ENCODE data around the gene LBX2.

The LBX2 gene

GRCh38 chr2:74525717-74526648 is 26.6 kb upstream of the LBX2 start, which contains the start of gene DQX1:
DQX1 (minus strand) TSS chr2:74526231; CDS start chr2:74525729, 502 bp downstream.
- peak; percentile 67 for DNase-seq

DNA sequence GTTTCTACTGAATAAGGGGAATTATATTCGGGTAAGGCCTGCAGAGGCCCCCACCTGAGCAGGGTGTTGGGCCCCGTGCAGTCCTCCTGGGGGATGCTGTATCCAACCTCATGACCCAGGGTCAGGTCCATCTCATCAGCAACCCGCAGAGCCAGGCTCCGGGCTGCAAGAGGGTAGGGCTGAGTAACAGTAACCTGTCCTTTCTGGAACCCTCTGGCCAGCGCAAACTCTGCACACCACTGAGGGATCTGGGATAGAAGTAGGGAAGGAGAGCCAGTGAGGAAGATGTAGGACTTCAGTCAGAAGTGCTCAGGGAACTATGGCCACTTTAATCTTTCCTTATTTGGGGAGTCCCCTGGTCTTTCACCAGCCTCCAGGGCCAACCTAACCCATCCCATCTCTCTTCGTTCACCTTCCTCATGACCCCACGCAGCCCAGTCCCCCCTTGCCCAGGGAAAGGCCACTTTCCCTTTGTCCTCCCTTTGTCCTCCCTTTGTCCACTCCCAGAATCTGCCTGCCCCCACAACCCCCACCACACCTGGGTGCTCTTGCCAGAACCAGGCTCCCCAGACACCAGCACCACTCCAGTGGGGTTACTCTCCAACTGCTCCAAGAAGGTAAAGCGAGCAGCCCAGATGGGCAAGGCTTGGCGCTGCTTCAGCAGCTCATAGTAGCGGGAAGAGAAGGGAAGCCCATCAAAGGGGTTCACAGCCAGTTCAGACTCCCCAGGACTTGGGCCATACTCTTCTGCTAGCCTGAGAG is 25.7 kb upstream of the LBX2 start:
- no peak for DNase-seq

DNA sequence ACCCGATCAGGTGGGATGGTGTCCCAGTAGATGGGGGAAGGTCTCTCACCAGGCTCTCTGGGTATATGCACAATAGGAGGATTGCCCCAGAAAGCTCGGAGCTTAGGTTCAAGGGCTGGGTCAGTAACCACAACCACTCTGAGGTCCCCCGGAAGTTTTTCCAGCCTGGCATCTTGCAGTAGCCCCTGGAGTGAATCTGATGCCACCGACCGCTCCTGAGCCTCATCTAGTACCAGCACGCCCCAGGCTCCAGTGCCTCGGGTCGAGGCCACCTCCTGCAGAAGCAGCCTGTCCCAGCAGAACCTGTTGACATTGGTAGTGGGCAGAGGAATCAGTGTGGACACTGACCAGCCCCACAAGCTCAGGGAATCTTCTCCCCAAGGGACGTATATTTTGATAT is 24.6 kb upstream of the LBX2 start:
- no peak for DNase-seq

GRCh38 chr2:74522516-74522915 is 23.1 kb upstream of the LBX2 start:
- DNase-seq = no peak

- no peak for DNase-seq
Measured at GRCh38 chr2:74516650-74517049, 17.2 kb upstream of the LBX2 start.

GRCh38 chr2:74515981-74516633 is 16.7 kb upstream of the LBX2 start:
- DNase-seq = peak; percentile 81

GRCh38 chr2:74515271-74515980 is 16.0 kb upstream of the LBX2 start:
- DNase-seq = no peak

- DNase-seq = no peak
Measured at GRCh38 chr2:74514368-74515270, 15.2 kb upstream of the LBX2 start, which contains the start of gene TLX2. TLX2 (plus strand) TSS chr2:74514450; CDS start chr2:74514807, 357 bp downstream.

GRCh38 chr2:74513605-74514367 is 14.4 kb upstream of the LBX2 start:
- no peak for DNase-seq

DNA sequence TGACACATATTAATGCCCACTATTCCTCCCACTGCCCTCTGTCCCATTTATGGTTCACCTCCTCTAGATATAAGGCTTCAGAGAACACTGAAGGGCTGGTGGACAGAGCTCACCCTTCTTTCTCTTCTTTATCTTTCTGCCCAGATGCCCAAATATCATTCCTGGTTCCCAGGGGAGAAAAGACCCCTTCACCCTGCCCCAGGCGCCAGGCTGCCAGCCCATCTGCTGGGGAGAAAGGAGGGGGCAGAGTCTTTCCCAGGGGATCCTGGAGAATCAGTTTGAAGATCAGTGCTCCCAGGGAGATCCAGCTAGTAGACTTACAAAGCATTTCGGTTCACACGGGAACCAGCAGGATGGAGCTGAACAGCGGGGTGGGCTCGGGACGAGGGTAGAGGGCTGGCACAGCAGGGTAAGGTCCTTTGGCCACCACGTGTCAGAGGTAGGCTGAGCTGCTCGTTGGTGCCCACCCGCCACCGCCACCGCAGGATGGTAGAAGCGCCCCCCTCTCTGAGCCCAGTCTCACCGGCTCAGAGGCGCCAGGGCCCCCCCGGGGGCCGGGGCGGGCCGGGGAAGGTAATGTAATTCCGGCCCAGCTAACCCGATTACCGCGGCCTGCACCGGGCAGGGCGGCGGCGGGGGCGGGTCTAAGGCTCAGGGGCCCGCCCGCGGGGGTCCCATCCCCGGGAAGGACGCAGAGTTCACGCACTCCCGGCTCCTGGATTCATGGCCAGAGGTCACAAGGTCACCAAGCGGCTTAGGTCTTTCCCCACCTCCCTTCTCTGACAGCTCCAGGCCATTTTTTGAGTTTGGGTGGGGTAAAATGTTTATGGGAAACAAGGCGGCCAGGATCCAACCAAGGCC is 13.6 kb upstream of the LBX2 start:
- no peak for DNase-seq

DNA sequence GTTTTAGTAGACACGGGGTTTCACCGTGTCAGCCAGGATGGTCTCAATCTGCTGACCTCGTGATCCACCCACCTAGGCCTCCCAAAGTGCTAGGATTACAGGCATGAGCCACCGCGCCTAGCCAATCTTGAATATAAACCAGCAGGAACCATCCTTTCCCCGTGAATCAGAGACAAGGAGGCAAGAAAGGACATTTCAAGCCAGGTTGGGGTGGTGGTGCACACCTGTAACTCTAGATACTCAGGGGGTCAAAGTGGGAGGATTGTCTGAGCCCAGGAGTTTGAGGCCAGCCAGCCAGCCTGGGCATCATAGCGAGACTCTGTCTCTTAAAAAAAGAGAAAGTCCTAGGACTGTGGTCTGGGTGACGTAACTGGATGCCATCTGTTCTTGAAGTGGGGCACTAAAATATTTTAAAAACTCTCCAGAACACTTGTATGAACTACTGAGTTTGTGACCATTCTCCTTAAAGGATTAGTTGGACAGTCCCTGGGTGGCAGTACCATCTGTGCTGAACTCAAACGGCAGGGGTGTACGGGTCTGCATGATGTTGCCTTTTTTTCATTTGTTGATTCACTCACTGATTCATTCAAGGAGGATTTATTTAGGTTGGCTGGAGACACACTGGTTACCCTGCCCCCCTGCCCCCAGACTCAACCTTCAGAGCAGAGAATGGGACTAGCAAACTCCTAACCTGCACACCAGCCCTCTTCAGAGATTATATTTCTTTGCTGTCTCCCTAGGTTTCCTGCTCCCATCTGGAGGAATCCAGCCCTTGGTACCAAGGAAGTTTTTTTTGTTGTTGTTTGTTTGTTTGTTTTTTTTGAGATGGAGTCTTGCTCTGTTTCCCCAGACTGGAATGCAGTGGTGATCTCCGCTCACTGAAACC is 11.9 kb upstream of the LBX2 start:
- DNase-seq = no peak

DNA sequence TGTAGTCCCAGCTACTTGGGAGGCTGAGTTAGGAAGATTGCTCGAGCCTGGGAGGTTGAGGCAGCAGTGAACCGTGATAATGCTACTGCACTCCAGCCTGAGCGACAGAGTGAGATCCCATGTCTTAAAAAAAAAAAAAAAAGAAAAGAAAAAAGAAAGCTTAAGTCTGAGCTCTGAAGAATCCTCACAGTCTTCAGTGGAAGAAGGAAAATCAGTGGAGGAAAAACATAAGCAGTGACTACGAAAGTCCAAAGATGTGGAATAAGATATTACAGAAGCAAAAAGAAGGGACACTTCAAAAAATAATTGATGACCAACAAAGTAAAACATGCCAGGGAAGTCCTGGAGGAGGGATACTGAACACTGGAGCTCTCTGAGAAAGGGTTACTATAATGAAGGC is 10.9 kb upstream of the LBX2 start:
- DNase-seq = no peak

GRCh38 chr2:74507926-74508520 is 8.6 kb upstream of the LBX2 start:
- DNase-seq = peak; percentile 38

GRCh38 chr2:74507145-74507925 is 7.9 kb upstream of the LBX2 start, which contains the start of gene PCGF1:
PCGF1 (minus strand) TSS chr2:74507695; CDS start chr2:74507668, 27 bp downstream.
- DNase-seq = peak; percentile 98

GRCh38 chr2:74505448-74506246 is 6.2 kb upstream of the LBX2 start:
- DNase-seq = no peak

GRCh38 chr2:74504591-74504990 is 5.2 kb upstream of the LBX2 start:
- no peak for DNase-seq

Measured in hematopoietic multipotent progenitor cell treated with erythropoietin and hydrocortisone succinate and interleukin-3 and kit ligand, for 8 days (in vitro differentiated cells).